Activated CD4-positive, alpha-beta T cell treated with anti-CD3 and anti-CD28 coated beads for 36 hours (primary cell): ENCODE results near the gene ADARB2. TPM values are rescaled to one million over a fixed set of nuclear protein-coding genes. Genes with fewer than 3 reads are reported as not detected.

Source experiments
- ATAC-seq: fragments of 200-7000 bp; cut with Tn5 transposase; one replicate; pipeline ENCODE4 v1.10.0; 2021; ENCODE audit warnings: mild to moderate bottlenecking, moderate library complexity
- CTCF ChIA-PET: fragments of 350-600 bp; sonication (Branson Sonifier 250); formaldehyde crosslinking; loops from one replicate; lab custom pipeline; 2021; ENCODE audit warnings: antibody characterized with exemption; lab: Charles Lee
- POLR2A ChIA-PET: fragments of 350-600 bp; sonication (Branson Sonifier 250); formaldehyde crosslinking; loops from one replicate; lab custom pipeline; 2021; ENCODE audit warnings: antibody characterized with exemption, inconsistent platforms; lab: Charles Lee
- DNase-seq: peaks from one replicate; pipeline ENCODE4 v3.0.0-alpha.2; 2020
- H3K27ac Mint-ChIP-seq: one replicate; pipeline ENCODE4 v1.8.0; 2021; ENCODE audit warnings: mixed read lengths
- H3K27me3 Mint-ChIP-seq: one replicate; pipeline ENCODE4 v1.8.0; 2021; ENCODE audit warnings: mixed read lengths
- H3K36me3 Mint-ChIP-seq: one replicate; pipeline ENCODE4 v1.8.0; 2021; ENCODE audit warnings: low read depth, mixed read lengths
- H3K4me1 Mint-ChIP-seq: one replicate; pipeline ENCODE4 v1.8.0; 2021; ENCODE audit warnings: mixed read lengths
- H3K4me3 Mint-ChIP-seq: one replicate; pipeline ENCODE4 v1.8.0; 2021; ENCODE audit warnings: mild to moderate bottlenecking, moderate library complexity, mixed read lengths
- H3K9me3 Mint-ChIP-seq: one replicate; pipeline ENCODE4 v1.8.0; 2021; ENCODE audit warnings: low read depth, mixed read lengths
- intact Hi-C, 2 experiments: fragments of 100-400 bp; cut with DNase I in 1 of 2; cut with micrococcal nuclease in 1 of 2; formaldehyde crosslinking; loops; one replicate each; pipeline versions ENCODE4 v1.14.2 to v1.15.1; 2022 to 2024; cut with DNase I, micrococcal nuclease
- total RNA-seq, 2 experiments: library from RNA; stranded (reverse); gene quantifications; one replicate each; pipeline ENCODE4 v1.2.3, GENCODE V29; 2021

Gene ADARB2
- total RNA-seq, 2 experiments from 2014 or later: not detected

DNA sequence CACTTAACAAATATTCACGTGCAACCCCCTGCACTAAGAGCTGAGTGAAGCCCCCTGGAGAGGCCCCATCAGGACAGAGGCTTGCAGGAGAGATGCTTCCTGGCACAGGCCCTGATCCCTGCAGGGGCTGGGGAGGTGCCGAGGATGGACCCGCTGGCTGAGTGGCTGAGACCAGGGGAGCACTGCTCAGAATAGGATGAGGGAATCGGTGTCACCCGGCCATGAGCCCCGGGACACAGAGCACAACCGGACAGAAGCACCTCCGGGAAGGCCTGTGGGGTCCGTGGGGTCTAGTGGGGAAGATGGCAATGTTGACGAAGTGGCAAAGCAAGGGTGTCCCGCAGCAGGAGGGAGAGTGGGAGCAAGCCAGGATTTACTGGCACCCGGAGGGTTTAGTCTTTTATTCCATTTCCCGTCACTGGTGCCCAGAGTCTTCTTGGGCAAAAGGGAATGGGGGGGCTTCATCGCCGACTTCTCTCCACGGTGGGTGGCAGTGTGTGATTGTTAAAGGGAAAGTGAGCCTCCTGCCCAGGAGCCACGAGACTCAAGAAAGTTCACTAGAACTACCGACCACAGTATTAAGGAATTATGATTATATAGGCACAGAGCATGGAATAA is 140.7 kb downstream of the ADARB2 start:
- Mint-ChIP-seq H3K4me1 (no peaks in the 10 kb centered on the region), H3K27ac (no peak overlapping the region), H3K27me3 (no peaks in the 10 kb centered on the region), H3K36me3 (no peaks in the 10 kb centered on the region), H3K4me3 (no peak overlapping the region), H3K9me3 (no peaks in the 10 kb centered on the region)
- no peak for ATAC-seq
- ChIA-PET CTCF (no interaction called here), POLR2A (no interaction called here)
- no peak for DNase-seq
- intact Hi-C loops: no loop called here

GRCh38 chr10:1595726-1596125 is 141.6 kb downstream of the ADARB2 start:
- H3K36me3 Mint-ChIP-seq: no peaks in the 10 kb centered on the region
- intact Hi-C loops: no loop called here
- CTCF ChIA-PET: no interaction called here
- no peaks in the 10 kb centered on the region for H3K9me3 Mint-ChIP-seq
- no peak for DNase-seq
- no peak for ATAC-seq
- H3K27me3 Mint-ChIP-seq: no peaks in the 10 kb centered on the region
- POLR2A ChIA-PET: no interaction called here
- no peak overlapping the region for H3K4me3 Mint-ChIP-seq
- no peak overlapping the region for H3K27ac Mint-ChIP-seq
- H3K4me1 Mint-ChIP-seq: no peaks in the 10 kb centered on the region

- H3K4me1 Mint-ChIP-seq: no peaks in the 10 kb centered on the region
- ChIA-PET POLR2A (no interaction called here), CTCF (no interaction called here)
- no peaks in the 10 kb centered on the region for H3K36me3 Mint-ChIP-seq
- no peaks in the 10 kb centered on the region for H3K9me3 Mint-ChIP-seq
- H3K4me3 Mint-ChIP-seq: no peak overlapping the region
- no peak overlapping the region for H3K27ac Mint-ChIP-seq
- intact Hi-C loops: no loop called here
- no peaks in the 10 kb centered on the region for H3K27me3 Mint-ChIP-seq
- no peak for ATAC-seq
- DNase-seq: no peak
Observed at GRCh38 chr10:1595242-1595600, 142.1 kb downstream of the ADARB2 start.

GRCh38 chr10:1594372-1595241 is 142.7 kb downstream of the ADARB2 start:
- Mint-ChIP-seq H3K27ac (no peak overlapping the region), H3K27me3 (no peaks in the 10 kb centered on the region), H3K4me1 (no peaks in the 10 kb centered on the region), H3K36me3 (no peaks in the 10 kb centered on the region), H3K4me3 (no peak overlapping the region), H3K9me3 (no peaks in the 10 kb centered on the region)
- ChIA-PET POLR2A (interaction anchor here (0.6 kb wide), 1 partner anchor 31 kb away, joined by 12 read pairs; no protein-coding TSS in a partner anchor), CTCF (no interaction called here)
- intact Hi-C loops: no loop called here
- DNase-seq (no peak), ATAC-seq (no peak)

DNA sequence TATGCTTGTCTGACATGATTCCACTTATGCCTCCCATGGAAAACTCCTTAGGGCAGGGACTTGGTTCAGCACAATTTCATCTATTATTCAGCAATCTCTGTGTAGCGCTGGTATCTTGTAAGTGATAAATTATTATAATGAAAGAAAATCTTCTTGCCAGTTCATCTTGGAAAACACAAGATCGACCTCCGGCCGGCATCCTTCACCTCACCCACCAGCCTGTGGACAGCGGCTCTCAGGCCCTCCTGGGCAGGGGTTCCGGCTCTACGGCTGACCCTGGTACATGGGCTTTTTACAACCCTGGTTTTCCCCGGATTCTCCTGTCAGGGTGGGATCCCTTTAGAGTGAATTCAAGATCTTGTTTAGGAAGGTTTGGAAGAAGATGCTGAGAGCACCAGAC is 145.6 kb downstream of the ADARB2 start:
- Mint-ChIP-seq H3K9me3 (no peaks in the 10 kb centered on the region), H3K27me3 (no peaks in the 10 kb centered on the region), H3K4me1 (no peaks in the 10 kb centered on the region), H3K27ac (no peak overlapping the region), H3K36me3 (no peaks in the 10 kb centered on the region), H3K4me3 (no peak overlapping the region)
- DNase-seq (no peak), ATAC-seq (no peak)
- intact Hi-C loops: no loop called here
- ChIA-PET CTCF (no interaction called here), POLR2A (no interaction called here)

GRCh38 chr10:1591045-1591444 is 146.3 kb downstream of the ADARB2 start:
- no peak overlapping the region for H3K4me3 Mint-ChIP-seq
- intact Hi-C loops: no loop called here
- POLR2A ChIA-PET: no interaction called here
- H3K27me3 Mint-ChIP-seq: no peaks in the 10 kb centered on the region
- no peaks in the 10 kb centered on the region for H3K36me3 Mint-ChIP-seq
- H3K4me1 Mint-ChIP-seq: no peaks in the 10 kb centered on the region
- DNase-seq (no peak), ATAC-seq (no peak)
- H3K27ac Mint-ChIP-seq: no peak overlapping the region
- H3K9me3 Mint-ChIP-seq: no peaks in the 10 kb centered on the region
- CTCF ChIA-PET: no interaction called here

DNA sequence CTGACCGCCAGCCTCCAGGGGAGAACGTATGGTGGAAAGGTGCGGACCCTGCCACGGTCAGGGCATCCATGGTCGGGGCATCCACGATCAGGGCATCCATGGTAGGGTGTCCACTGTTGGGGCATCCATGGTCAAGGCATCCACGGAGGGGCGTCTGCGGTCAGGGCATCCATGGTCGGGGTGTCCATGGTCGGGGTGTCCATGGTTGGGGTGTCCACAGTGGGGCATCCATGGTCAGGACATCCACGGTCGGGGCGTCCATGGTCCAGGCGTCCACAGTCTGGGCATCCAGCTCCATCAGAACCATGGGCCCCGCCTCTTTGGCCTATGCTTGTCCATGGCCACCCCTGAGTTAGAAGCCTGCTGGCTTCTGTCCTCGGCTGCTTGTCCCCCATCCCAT is 148.1 kb downstream of the ADARB2 start:
- POLR2A ChIA-PET: no interaction called here
- Mint-ChIP-seq H3K27me3 (no peaks in the 10 kb centered on the region), H3K9me3 (no peaks in the 10 kb centered on the region), H3K36me3 (no peaks in the 10 kb centered on the region), H3K4me1 (no peaks in the 10 kb centered on the region), H3K27ac (no peak overlapping the region), H3K4me3 (no peak overlapping the region)
- intact Hi-C loops: no loop called here
- CTCF ChIA-PET: interaction anchor here (0.7 kb wide), 1 partner anchor 188 kb away, joined by 3 read pairs; no protein-coding TSS in a partner anchor
- ATAC-seq (no peak), DNase-seq (no peak)

DNA sequence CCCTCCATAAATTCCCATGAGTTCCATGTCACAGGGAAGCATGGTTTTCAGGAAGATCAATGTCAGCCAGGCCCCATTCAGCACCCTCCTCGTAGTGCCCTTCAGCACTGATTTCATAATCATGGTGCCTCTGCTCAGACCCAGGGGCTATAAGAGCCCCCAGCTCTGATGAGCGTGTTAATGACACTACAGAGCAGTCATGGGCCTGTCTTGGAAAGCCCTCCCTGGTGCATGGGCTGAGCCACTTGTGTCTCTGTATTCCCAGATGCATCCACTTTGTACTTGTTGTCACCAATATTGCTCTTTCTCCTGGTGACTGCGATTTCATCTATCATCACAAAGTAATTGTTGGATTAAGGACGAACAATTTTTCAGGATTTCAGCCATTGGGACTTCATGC is 154.6 kb downstream of the ADARB2 start:
- Mint-ChIP-seq H3K27me3 (no peaks in the 10 kb centered on the region), H3K27ac (no peak overlapping the region), H3K4me3 (no peak overlapping the region), H3K36me3 (no peaks in the 10 kb centered on the region), H3K9me3 (no peaks in the 10 kb centered on the region), H3K4me1 (no peaks in the 10 kb centered on the region)
- DNase-seq (no peak), ATAC-seq (no peak)
- CTCF ChIA-PET: no interaction called here
- POLR2A ChIA-PET: no interaction called here
- intact Hi-C loops: no loop called here

- H3K27me3 Mint-ChIP-seq: no peaks in the 10 kb centered on the region
- CTCF ChIA-PET: interaction anchor here (0.8 kb wide), 1 partner anchor 63 kb away, joined by 3 read pairs; no protein-coding TSS in a partner anchor
- H3K9me3 Mint-ChIP-seq: no peaks in the 10 kb centered on the region
- POLR2A ChIA-PET: no interaction called here
- ATAC-seq (no peak), DNase-seq (no peak)
- H3K27ac Mint-ChIP-seq: no peak overlapping the region
- no peak overlapping the region for H3K4me3 Mint-ChIP-seq
- intact Hi-C loops: no loop called here
- H3K4me1 Mint-ChIP-seq: no peaks in the 10 kb centered on the region
- no peaks in the 10 kb centered on the region for H3K36me3 Mint-ChIP-seq
Observed at GRCh38 chr10:1581189-1581588, 156.1 kb downstream of the ADARB2 start.

DNA sequence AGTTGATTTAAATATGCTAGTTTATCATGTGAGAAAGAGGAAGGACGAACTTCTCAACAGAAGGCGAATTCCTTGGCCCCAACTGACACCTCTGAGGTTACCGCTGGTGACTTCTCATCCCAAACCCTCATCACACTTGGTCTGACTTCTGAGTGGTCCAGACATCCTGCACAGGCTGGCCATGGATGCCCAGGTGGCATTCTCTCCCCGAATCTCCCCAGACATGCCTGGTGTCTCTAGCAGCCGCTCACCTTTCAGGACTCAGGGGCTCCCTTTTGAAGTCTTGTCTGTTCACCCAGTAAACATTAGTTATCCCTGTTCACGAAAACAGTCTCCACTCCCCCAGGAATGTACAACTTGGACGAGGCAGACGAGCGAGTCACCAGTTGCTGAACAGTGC is 157.7 kb downstream of the ADARB2 start:
- Mint-ChIP-seq H3K4me1 (no peaks in the 10 kb centered on the region), H3K9me3 (no peaks in the 10 kb centered on the region), H3K4me3 (no peak overlapping the region), H3K27me3 (no peaks in the 10 kb centered on the region), H3K27ac (no peak overlapping the region), H3K36me3 (no peaks in the 10 kb centered on the region)
- intact Hi-C loops: no loop called here
- DNase-seq (no peak), ATAC-seq (no peak)
- ChIA-PET CTCF (no interaction called here), POLR2A (no interaction called here)

DNA sequence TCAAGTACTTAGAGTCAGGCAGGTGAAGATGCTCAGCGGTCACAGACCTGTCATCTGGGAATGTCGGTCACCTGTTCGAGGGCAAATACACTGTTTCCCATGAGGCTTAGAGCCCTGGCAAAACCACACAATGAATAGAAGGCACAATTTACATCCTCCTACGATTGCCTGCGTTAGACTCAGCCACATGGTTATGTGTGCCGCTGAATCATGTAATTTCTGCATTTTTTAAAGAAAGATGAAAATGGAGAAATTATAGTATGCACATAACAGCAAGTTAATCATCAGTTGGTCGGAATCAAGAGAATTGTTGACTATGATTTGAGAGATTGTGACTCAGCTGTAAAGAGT is 158.2 kb downstream of the ADARB2 start:
- intact Hi-C loops: no loop called here
- no peak for ATAC-seq
- Mint-ChIP-seq H3K27ac (no peak overlapping the region), H3K27me3 (no peaks in the 10 kb centered on the region), H3K4me3 (no peak overlapping the region), H3K4me1 (no peaks in the 10 kb centered on the region), H3K36me3 (no peaks in the 10 kb centered on the region), H3K9me3 (no peaks in the 10 kb centered on the region)
- DNase-seq: no peak
- CTCF ChIA-PET: no interaction called here
- POLR2A ChIA-PET: no interaction called here

DNA sequence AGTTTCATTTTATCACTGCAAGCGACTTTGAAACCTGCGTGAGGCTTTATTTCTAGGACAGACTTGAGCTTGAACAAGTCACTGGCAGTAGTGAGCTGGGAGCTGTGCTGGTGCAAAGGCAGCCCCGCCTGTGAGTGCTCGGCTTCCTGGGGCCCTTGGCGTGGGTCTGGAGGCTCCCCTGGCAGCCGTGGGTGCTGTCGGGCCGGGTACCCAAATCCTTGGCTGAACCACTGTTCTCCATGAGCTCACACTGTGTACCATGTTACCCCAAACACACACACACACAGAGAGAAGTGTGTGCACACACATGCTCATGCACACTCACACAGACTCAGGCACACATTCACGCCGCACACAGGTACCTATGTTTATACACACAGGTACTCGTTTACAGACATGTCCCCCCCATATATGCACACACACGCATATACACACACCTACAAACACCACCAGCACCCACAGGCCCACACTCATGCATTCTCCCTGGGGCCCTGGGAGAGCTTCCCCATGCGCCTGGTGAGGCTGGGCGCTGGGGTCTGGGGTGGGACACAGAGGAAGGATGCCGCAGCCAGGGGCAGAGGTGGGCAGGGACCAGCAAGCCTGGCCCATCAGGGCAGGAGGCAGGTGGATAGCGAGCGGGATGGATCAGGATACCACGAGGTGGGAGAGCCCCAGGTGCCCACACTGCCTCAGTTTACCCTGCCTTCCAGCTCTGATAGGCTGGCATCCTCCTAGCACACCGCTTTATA is 158.8 kb downstream of the ADARB2 start:
- Mint-ChIP-seq H3K27ac (no peak overlapping the region), H3K4me3 (no peak overlapping the region), H3K9me3 (no peaks in the 10 kb centered on the region), H3K27me3 (no peaks in the 10 kb centered on the region), H3K36me3 (no peaks in the 10 kb centered on the region), H3K4me1 (no peaks in the 10 kb centered on the region)
- intact Hi-C loops: no loop called here
- DNase-seq (no peak), ATAC-seq (no peak)
- POLR2A ChIA-PET: no interaction called here
- CTCF ChIA-PET: no interaction called here
